GM12874 (cell line): Measurements from ENCODE around the gene SPATA21.

Source experiments
- CTCF ChIP-seq: IDR thresholded peaks from 2 replicates; pipeline ENCODE4 v1.5.1; 2011; ENCODE audit warnings: low read depth, mild to moderate bottlenecking, control low read depth, low read length, moderate library complexity; ENCODE audit not compliant: insufficient read depth

SPATA21 gene

GRCh38 chr1:16387201-16388188 is 49.7 kb downstream of the SPATA21 start:
- TF ChIP-seq CTCF: no peak

DNA sequence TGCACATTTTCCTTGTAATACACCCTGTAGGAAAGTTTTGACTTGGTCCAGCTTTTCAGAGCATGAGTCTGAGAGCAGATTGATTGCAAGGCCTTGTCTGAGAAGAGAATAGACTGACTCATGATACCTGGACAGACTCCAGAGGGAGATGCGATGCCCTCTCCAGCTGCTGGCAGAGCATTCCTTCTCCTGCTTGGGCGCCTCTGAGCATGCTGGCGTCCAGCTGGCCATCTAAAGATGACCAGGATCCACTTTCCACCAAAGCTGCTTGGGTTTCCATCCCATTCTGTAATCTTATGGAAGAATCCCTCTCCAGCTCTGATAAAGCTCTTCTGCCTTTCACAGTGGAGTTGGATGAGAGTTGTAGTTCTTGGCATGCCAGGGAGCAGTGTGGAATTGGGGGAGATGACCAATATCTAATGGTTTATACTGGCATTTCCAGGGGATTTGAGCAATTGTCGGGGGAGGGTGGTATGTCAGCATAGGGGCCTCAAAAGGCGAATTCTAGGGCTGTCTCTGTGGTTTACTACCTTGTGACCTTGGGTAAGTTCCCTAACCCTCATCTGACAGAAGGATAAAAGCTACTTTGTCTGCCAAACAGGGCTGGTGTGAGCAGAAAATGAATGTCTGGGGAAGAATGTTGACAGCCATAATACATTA is 50.6 kb downstream of the SPATA21 start:
- no peak for TF ChIP-seq CTCF

DNA sequence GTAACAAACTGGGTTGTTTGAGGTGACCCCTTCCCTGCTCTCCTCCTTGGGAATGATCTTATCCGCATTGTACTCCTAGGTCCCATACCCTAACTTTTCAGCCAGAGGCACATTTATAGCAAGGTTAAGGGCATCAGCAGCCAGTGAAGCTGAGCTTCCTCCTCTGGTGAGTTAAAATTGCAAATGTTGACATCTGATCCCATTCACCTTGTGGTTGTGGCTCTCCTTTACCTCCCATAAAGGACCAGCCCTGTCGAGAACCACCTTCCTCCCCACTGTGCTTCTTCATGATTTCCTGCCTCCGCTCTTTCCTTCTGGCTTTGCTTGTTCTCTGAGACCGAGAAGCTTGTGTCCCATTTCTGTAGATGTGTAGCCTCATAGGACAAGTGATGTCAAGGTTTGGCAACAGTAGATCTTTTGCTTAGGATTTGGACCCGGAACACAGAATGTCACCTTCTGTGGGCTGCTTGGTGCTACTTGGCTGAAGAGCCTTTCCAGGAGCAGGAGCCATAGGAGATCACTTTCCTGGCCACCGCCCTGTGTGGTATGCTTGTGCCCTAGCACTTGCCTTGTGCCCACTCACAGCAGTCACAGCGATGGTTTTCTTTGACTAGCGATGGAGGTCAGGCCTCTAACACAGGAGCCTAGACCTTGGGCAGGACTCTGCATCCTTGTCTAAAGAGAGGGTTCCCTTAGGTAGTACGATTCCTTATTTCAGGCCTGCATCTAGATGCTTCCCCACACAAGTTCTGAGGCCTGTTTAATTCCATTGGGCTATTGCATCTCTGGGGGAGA is 51.4 kb downstream of the SPATA21 start:
- no peak for TF ChIP-seq CTCF

DNA sequence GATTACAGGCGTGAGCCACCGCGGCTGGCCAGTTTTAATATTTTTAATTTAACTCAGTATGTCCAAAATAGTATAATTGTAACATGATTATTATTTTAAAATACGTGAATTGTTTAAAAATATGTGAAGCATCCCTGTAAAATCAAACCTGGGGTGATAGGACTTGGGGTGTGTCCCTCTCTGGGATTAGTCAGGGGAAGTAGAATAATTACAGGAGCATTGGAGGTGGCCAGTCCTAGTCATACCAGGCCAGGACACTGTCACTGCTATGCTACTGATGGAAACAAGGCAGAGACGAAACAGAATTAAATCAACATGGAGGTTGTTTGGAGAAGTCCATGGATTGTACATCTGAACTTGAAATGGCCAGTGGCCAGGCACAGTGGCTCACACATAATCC is 53.3 kb downstream of the SPATA21 start:
- TF ChIP-seq CTCF: no peak

GRCh38 chr1:16380868-16381267 is 56.4 kb downstream of the SPATA21 start:
- TF ChIP-seq CTCF: no peak

DNA sequence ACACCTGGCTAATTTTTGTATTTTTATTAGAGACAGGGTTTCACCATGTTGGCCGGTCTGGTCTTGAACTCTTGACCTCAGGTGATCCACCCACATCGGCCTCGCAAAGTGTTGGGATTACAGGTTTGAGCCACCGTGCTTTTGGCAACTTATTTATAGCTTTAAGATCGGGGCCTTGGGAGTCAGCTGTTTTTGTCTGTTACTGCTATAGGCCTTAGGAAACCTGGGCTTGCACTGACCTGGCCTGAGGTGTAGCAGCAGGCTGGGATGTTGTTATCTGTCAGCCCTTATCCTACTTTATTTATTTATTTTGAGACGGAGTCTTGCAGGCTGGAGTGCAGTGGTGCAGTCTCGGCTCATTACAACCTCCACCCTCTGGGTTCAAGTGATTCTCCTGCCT is 58.8 kb downstream of the SPATA21 start:
- no peak for TF ChIP-seq CTCF

- TF ChIP-seq CTCF: no peak
Measured at GRCh38 chr1:16376971-16377370, 60.3 kb downstream of the SPATA21 start.
